ENCODE measurements around the gene PINLYP. TPM values are rescaled to one million over a fixed set of nuclear protein-coding genes. Genes with fewer than 3 reads are reported as not detected.
A peak's percentile ranks its signal among the peaks of the same experiment; 100 is the strongest.

The PINLYP gene
- total RNA-seq, 2 donors from 2014 or later: 6.6 to 11.9 TPM

GRCh38 chr19:43534816-43535761, 40.5 kb upstream of the PINLYP start:
- peak; percentile 58 for DNase-seq (ENCODE audit: low spot score)
- ATAC-seq (ENCODE audit: insufficient number of reproducible peaks, low FRiP score, low read depth): no peak

GRCh38 chr19:43538922-43539321, 36.7 kb upstream of the PINLYP start:
- Histone ChIP-seq H3K27me3 (replicated peaks; ENCODE audit: insufficient read depth) (no peaks in the 10 kb centered on the region), H3K9me3 (no peaks in the 10 kb centered on the region), H3K36me3 (peaks cover 35% of the 10 kb centered on the region), H3K4me3 (no peak overlapping the region), H3K27ac (no peak overlapping the region), H3K4me1 (ENCODE audit: control insufficient read depth in 1 of 2, low read depth in 2 of 2) (peaks cover 0 to 16% of the 10 kb centered on the region in 2 donors)
- no peak for ATAC-seq (ENCODE audit: insufficient number of reproducible peaks, low FRiP score, low read depth)
- TF ChIP-seq CTCF (IDR thresholded peaks at IDR 0.05): no peak
- DNase-seq (ENCODE audit: low spot score): no peak

More at GRCh38 chr19:43534816-43535761, 40.5 kb upstream of the PINLYP start:
- H3K4me3 ChIP-seq: peak overlapping the region; percentile 92
- peak overlapping the region; percentile 92 to 98 for H3K27ac ChIP-seq
- peak; percentile 53 for TF ChIP-seq CTCF (IDR thresholded peaks at IDR 0.05)
- peaks cover 9% of the 10 kb centered on the region for H3K36me3 ChIP-seq
- peaks cover 0 to 31% of the 10 kb centered on the region in 2 donors for H3K4me1 ChIP-seq (ENCODE audit: control insufficient read depth in 1 of 2, low read depth in 2 of 2)
- no peaks in the 10 kb centered on the region for H3K9me3 ChIP-seq
- no peaks in the 10 kb centered on the region for H3K27me3 ChIP-seq (replicated peaks; ENCODE audit: insufficient read depth)

DNA sequence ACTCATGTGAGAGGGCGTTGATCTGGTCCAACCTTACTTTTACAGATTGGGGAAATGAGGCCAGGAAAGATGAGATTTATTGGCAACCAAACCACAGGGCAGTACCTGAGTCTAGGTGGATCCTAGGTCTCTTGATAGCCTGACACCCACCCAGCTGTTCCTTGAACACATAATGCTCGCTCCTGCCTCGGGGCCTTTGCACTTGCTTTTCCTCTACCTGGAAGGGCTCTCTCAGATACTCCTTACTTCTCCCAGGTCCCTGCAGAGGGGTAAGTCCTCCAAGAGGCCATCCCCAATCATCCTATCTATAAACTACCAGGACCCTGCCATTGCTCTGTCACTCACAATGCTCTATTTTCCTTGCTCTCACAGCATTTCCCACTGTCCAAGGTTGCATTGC, 35.2 kb upstream of the PINLYP start:
- Histone ChIP-seq H3K4me1 (ENCODE audit: control insufficient read depth in 1 of 2, low read depth in 2 of 2) (peaks cover 0 to 5% of the 10 kb centered on the region in 2 donors), H3K27ac (no peak overlapping the region), H3K27me3 (replicated peaks; ENCODE audit: insufficient read depth) (no peaks in the 10 kb centered on the region), H3K4me3 (no peak overlapping the region), H3K9me3 (no peaks in the 10 kb centered on the region), H3K36me3 (peaks cover 41% of the 10 kb centered on the region)
- TF ChIP-seq CTCF (IDR thresholded peaks at IDR 0.05): no peak
- DNase-seq (ENCODE audit: low spot score) (no peak), ATAC-seq (ENCODE audit: insufficient number of reproducible peaks, low FRiP score, low read depth) (no peak)

GRCh38 chr19:43541920-43542650, 33.5 kb upstream of the PINLYP start:
- no peaks in the 10 kb centered on the region for H3K9me3 ChIP-seq
- no peak for DNase-seq (ENCODE audit: low spot score)
- no peak overlapping the region for H3K4me3 ChIP-seq
- peaks cover 48% of the 10 kb centered on the region for H3K36me3 ChIP-seq
- no peaks in the 10 kb centered on the region for H3K27me3 ChIP-seq (replicated peaks; ENCODE audit: insufficient read depth)
- no peak for TF ChIP-seq CTCF (IDR thresholded peaks at IDR 0.05)
- no peak for ATAC-seq (ENCODE audit: insufficient number of reproducible peaks, low FRiP score, low read depth)
- no peaks in the 10 kb centered on the region for H3K4me1 ChIP-seq (ENCODE audit: control insufficient read depth in 1 of 2, low read depth in 2 of 2)
- no peak overlapping the region for H3K27ac ChIP-seq

DNA sequence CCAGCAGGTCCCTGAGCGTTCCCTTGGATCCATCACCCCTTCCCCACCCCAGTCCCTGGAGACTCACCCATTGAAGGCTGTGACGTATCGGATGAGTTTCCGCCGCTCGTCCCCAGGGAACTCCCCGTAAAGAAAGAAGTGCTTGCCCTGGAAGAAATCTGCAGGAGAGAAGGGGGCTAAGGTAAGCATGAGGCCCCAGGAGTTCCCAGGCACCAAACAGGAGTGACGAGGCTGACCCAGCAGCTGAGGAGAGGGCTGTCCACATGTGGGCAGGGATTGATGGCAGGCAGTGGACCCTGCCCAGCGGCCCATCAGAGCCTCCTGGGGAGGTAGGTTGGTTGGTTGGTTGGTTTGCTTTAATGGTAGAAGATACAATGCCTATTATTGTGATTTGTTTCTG, 31.5 kb upstream of the PINLYP start:
- DNase-seq (ENCODE audit: low spot score) (no peak), ATAC-seq (ENCODE audit: insufficient number of reproducible peaks, low FRiP score, low read depth) (no peak)
- Histone ChIP-seq H3K4me3 (no peak overlapping the region), H3K4me1 (ENCODE audit: control insufficient read depth in 1 of 2, low read depth in 2 of 2) (no peaks in the 10 kb centered on the region), H3K27me3 (replicated peaks; ENCODE audit: insufficient read depth) (no peaks in the 10 kb centered on the region), H3K27ac (no peak overlapping the region), H3K36me3 (peaks cover 39% of the 10 kb centered on the region), H3K9me3 (no peaks in the 10 kb centered on the region)
- TF ChIP-seq CTCF (IDR thresholded peaks at IDR 0.05): no peak

Data from thoracic aorta (tissue), 2 donors.